HG03457 (cell line): ENCODE measurements around the gene EIF3J.
"Not testable (repeated sequence)": the region's sequence is repeated elsewhere in the genome, so short reads cannot be mapped to it uniquely, and the experiment has no call there.

Experiments
- ATAC-seq: cut with Tn5 transposase; IDR thresholded peaks from one replicate; pipeline ENCODE4 v1.9.1; 2021; ENCODE audit warnings: moderate number of reproducible peaks; ENCODE audit not compliant: unreplicated experiment

The EIF3J gene

GRCh38 chr15:44536962-44537734, at the start of gene EIF3J:
Gene EIF3J, plus strand, starts transcription at chr15:44537147. Its CDS starts 48 bp downstream, at chr15:44537195.
- ATAC-seq: peak; percentile 78

- ATAC-seq: no peak
Observed at GRCh38 chr15:44489464-44489863, 47.5 kb upstream of the EIF3J start.

- ATAC-seq: no peak
Observed at GRCh38 chr15:44490622-44491021, 46.3 kb upstream of the EIF3J start.

- ATAC-seq: no peak
Observed at GRCh38 chr15:44492040-44492439, 44.9 kb upstream of the EIF3J start.

GRCh38 chr15:44492672-44493071, 44.3 kb upstream of the EIF3J start:
- no peak for ATAC-seq

GRCh38 chr15:44495562-44495961, 41.4 kb upstream of the EIF3J start:
- no peak for ATAC-seq

GRCh38 chr15:44500555-44500954, 36.4 kb upstream of the EIF3J start:
- no peak for ATAC-seq

GRCh38 chr15:44501768-44502366, 35.1 kb upstream of the EIF3J start:
- peak; percentile 55 for ATAC-seq

GRCh38 chr15:44516436-44516835, 20.5 kb upstream of the EIF3J start:
- ATAC-seq: no peak

GRCh38 chr15:44519537-44519936, 17.4 kb upstream of the EIF3J start:
- no peak for ATAC-seq

GRCh38 chr15:44525018-44525417, 11.9 kb upstream of the EIF3J start:
- ATAC-seq: no peak

GRCh38 chr15:44527241-44527640, 9.7 kb upstream of the EIF3J start:
- ATAC-seq: no peak

- ATAC-seq: no peak
Observed at GRCh38 chr15:44529864-44530604, 6.9 kb upstream of the EIF3J start.

GRCh38 chr15:44530653-44531052, 6.3 kb upstream of the EIF3J start:
- ATAC-seq: no peak

- ATAC-seq: not testable (repeated sequence)
Observed at GRCh38 chr15:44532275-44532674, 4.7 kb upstream of the EIF3J start.

- ATAC-seq: no peak
Observed at GRCh38 chr15:44532689-44533088, 4.3 kb upstream of the EIF3J start.

- no peak for ATAC-seq
Observed at GRCh38 chr15:44535092-44535491, 1.9 kb upstream of the EIF3J start.

- no peak for ATAC-seq
Observed at GRCh38 chr15:44535523-44536301, 1.2 kb upstream of the EIF3J start.

GRCh38 chr15:44536302-44536961, 515 bp upstream of the EIF3J start:
- ATAC-seq: peak; percentile 39

GRCh38 chr15:44537735-44538240, 841 bp downstream of the EIF3J start:
- ATAC-seq: no peak
